AG04450 (cell line): ENCODE measurements around the gene MYO1D. TPM values are rescaled to one million over a fixed set of nuclear protein-coding genes. Genes with fewer than 3 reads are reported as not detected.

ENCODE experiments used
- CTCF ChIA-PET: fragments of 300-600, 350-600 bp; formaldehyde crosslinking; extraction: SDS; loops from one replicate; lab custom pipeline; 2022; ENCODE audit warnings: antibody characterized with exemption, inconsistent platforms; lab: Charles Lee
- POLR2A ChIA-PET: fragments of 350-600 bp; formaldehyde crosslinking; extraction: SDS; loops from one replicate; lab custom pipeline; 2021; ENCODE audit warnings: antibody characterized with exemption, inconsistent platforms; lab: Yijun Ruan, JAX
- DNase-seq: peaks from one replicate; pipeline ENCODE4 v3.0.0-alpha.2; 2011; ENCODE audit warnings: low read depth, low spot score
- H3K27ac ChIP-seq: one replicate; pipeline ENCODE4 v1.5.1; 2012; ENCODE audit warnings: low read depth, low read length, control low read depth
- H3K27me3 ChIP-seq: one replicate; pipeline ENCODE4 v1.6.0; 2012; ENCODE audit warnings: low read length; ENCODE audit not compliant: control insufficient read depth, insufficient read depth
- H3K4me3 ChIP-seq: 2 replicates; pipeline ENCODE4 v1.5.1; 2011; ENCODE audit warnings: mild to moderate bottlenecking, low read depth, low read length, control low read depth
- H3K9me3 ChIP-seq: 2 replicates; pipeline ENCODE4 v1.5.1; 2012; ENCODE audit warnings: low read length; ENCODE audit not compliant: control insufficient read depth, insufficient read depth
- polyA plus RNA-seq: library from polyadenylated mRNA; depleted of rRNA; stranded (reverse); fragments of >200 nt; gene quantifications from 2 replicates; pipeline ENCODE4 v1.2.3, GENCODE V29; 2011
- TF ChIP-seq, protein P1 (sequence below): IDR thresholded peaks from 2 replicates; pipeline ENCODE4 v1.5.1; 2011; ENCODE audit warnings: low read depth, low read length, control low read depth, inconsistent platforms

Gene MYO1D
- polyA plus RNA-seq, 1 experiment: 1.1 TPM

DNA sequence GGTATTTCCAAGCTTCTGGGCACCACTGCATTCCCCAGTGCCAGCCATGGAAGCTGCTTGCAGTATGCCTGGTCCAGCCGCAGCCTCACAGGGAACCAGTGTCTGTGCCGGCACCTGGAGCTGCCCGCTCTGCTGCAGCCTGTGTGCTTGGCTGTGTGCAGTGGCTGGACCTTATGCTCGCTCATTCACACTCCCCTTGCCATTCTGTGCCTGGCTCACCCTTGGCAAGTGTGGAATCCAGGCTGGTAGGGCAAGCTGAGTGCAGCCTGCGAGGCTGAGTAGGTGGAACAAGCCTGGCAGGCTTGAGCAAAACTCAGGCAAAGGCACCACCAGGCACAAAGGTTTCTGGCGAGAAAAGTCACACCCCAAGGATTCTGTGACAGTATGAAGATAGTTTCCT lies 144.0 kb downstream of the MYO1D start:
- POLR2A ChIA-PET: no interaction called here
- H3K4me3 ChIP-seq: no peak overlapping the region
- no peak overlapping the region for H3K27ac ChIP-seq
- CTCF ChIA-PET: no interaction called here
- TF ChIP-seq, protein P1, sequence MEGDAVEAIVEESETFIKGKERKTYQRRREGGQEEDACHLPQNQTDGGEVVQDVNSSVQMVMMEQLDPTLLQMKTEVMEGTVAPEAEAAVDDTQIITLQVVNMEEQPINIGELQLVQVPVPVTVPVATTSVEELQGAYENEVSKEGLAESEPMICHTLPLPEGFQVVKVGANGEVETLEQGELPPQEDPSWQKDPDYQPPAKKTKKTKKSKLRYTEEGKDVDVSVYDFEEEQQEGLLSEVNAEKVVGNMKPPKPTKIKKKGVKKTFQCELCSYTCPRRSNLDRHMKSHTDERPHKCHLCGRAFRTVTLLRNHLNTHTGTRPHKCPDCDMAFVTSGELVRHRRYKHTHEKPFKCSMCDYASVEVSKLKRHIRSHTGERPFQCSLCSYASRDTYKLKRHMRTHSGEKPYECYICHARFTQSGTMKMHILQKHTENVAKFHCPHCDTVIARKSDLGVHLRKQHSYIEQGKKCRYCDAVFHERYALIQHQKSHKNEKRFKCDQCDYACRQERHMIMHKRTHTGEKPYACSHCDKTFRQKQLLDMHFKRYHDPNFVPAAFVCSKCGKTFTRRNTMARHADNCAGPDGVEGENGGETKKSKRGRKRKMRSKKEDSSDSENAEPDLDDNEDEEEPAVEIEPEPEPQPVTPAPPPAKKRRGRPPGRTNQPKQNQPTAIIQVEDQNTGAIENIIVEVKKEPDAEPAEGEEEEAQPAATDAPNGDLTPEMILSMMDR: no peak
- no peaks in the 10 kb centered on the region for H3K27me3 ChIP-seq
- H3K9me3 ChIP-seq: peaks cover 9% of the 10 kb centered on the region; the same call in 1 of the 2 replicates
- DNase-seq: no peak

- Histone ChIP-seq H3K27ac (no peak overlapping the region), H3K4me3 (no peak overlapping the region), H3K9me3 (peaks cover 9% of the 10 kb centered on the region; the same call in 1 of the 2 replicates), H3K27me3 (no peaks in the 10 kb centered on the region)
- TF ChIP-seq, protein P1: no peak
- no peak for DNase-seq
- CTCF ChIA-PET: no interaction called here
- POLR2A ChIA-PET: no interaction called here
Observed at GRCh38 chr17:32732296-32732642, 144.7 kb downstream of the MYO1D start.

DNA sequence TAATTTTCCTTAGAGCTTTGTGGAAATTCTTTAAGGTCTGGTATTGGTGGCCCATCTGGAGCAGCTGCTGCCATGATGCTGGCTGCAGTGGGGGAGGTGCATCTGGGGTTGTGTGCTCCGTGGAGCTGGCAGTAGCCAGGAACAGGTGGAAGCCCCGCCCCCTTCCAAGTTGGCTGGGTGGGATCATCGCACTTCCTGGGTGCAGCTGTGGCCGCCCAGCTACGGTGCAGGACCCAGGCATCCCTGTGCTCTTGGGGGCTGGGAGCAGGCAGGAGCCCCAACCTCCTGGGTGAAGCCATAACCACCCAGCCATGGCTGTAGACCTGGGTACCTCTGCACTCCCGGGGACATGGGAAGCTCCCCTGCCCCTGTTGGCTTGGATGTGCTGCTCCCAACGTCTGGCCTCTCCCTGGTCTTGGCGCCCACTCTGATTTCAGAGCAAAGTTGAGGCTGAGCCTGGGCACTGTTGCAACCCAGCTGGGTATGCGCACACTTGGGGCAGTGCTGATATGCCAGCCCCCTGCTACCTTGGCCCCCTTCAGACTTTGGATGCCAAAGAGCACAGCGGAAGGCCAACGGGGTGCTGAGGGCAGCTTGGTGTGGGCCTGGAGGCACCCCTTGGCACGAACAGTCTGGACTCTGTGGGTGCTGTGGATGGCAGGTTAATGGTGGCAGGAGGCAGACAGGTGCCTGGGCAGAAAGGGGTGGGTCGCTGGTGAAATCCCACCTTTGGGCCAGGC lies 145.2 kb downstream of the MYO1D start:
- POLR2A ChIA-PET: no interaction called here

GRCh38 chr17:32727681-32728080 lies 149.2 kb downstream of the MYO1D start:
- CTCF ChIA-PET: no interaction called here
- TF ChIP-seq, protein P1: no peak
- POLR2A ChIA-PET: no interaction called here
- Histone ChIP-seq H3K9me3 (peaks cover 9% of the 10 kb centered on the region; the same call in 1 of the 2 replicates), H3K4me3 (no peak overlapping the region), H3K27me3 (no peaks in the 10 kb centered on the region), H3K27ac (no peak overlapping the region)
- no peak for DNase-seq

More for the DNA sequence above, 145.2 kb downstream of the MYO1D start:
- Histone ChIP-seq H3K27ac (no peak overlapping the region), H3K4me3 (no peak overlapping the region), H3K9me3 (peaks cover 9% of the 10 kb centered on the region; the same call in 1 of the 2 replicates), H3K27me3 (no peaks in the 10 kb centered on the region)
- DNase-seq: no peak
- TF ChIP-seq, protein P1: no peak
- CTCF ChIA-PET: no interaction called here

DNA sequence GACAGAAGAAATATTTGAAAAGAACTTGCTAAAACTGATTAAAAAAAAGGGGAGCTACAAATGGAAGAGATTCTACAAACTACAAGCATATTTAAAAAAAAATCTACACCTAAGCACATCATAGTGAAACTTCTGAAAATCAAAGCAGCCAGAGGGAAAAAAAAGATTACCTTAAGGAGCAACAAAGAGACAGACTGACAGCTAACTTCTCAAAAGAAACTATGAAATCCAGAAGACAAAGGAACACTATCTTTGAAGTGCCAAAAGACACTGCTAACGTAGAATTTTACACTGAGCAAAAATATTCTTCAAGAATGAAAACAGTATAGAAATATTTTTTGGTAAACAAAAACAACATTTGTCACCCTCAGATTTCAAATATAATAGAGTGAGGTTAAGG lies 151.2 kb downstream of the MYO1D start:
- TF ChIP-seq, protein P1: no peak
- H3K27ac ChIP-seq: no peak overlapping the region
- H3K27me3 ChIP-seq: no peaks in the 10 kb centered on the region
- H3K4me3 ChIP-seq: no peak overlapping the region
- ChIA-PET POLR2A (no interaction called here), CTCF (no interaction called here)
- H3K9me3 ChIP-seq: no peaks in the 10 kb centered on the region
- DNase-seq: no peak
